ENCODE results near the gene LRIG2. TPM values are rescaled to one million over a fixed set of nuclear protein-coding genes. Genes with fewer than 3 reads are reported as not detected.

The LRIG2 gene
- total RNA-seq, 1 experiment from 2014 or later = 23.2 TPM

GRCh38 chr1:113041569-113042284, 31.3 kb upstream of the LRIG2 start:
- Histone ChIP-seq H3K18ac (ENCODE audit: insufficient read length, low read depth, low read length) (peak overlapping the region; percentile 8), H2BK12ac (ENCODE audit: insufficient read length, low read depth, low read length) (no peak overlapping the region), H2BK120ac (ENCODE audit: low read depth, low read length, poor library complexity, severe bottlenecking) (no peak overlapping the region), H3K23ac (ENCODE audit: insufficient read length, low read depth, low read length) (no peak overlapping the region), H3K9ac (ENCODE audit: extremely low read depth, insufficient read length, low read length) (no peak overlapping the region), H3K4ac (ENCODE audit: low read depth, low read length) (no peak overlapping the region), H4K20me1 (ENCODE audit: control insufficient read depth, insufficient read depth, insufficient read length) (no peaks in the 10 kb centered on the region), H3K27me3 (ENCODE audit: insufficient read depth, low read length) (no peaks in the 10 kb centered on the region), H2AFZ (ENCODE audit: low read length) (no peak overlapping the region), H3T11ph (ENCODE audit: low read length) (no peak overlapping the region), H4K91ac (ENCODE audit: insufficient read length, low read depth, low read length) (peak overlapping the region; percentile 7), H3K23me2 (ENCODE audit: insufficient read length, low read depth, low read length, poor library complexity, severe bottlenecking) (no peaks in the 10 kb centered on the region), H4K5ac (ENCODE audit: insufficient read length, low read depth, low read length) (no peak overlapping the region), H2BK20ac (ENCODE audit: low read depth, low read length, poor library complexity, severe bottlenecking) (no peak overlapping the region), H3K9me3 (ENCODE audit: control insufficient read depth, low read depth, low read length) (no peaks in the 10 kb centered on the region), H3K79me1 (ENCODE audit: insufficient read depth, low read depth, low read length, poor library complexity, severe bottlenecking) (no peaks in the 10 kb centered on the region), H2BK5ac (ENCODE audit: insufficient read length, low read length) (peak overlapping the region; percentile 9), H3K4me2 (ENCODE audit: insufficient read depth, insufficient read length, low read length) (peak overlapping the region; percentile 20), H2AK5ac (ENCODE audit: insufficient read length, low read length) (no peak overlapping the region), H3K56ac (ENCODE audit: insufficient read length, low read depth, low read length) (no peak overlapping the region), H3K27ac (ENCODE audit: insufficient read length, low read depth, low read length) (peak overlapping the region; percentile 94), H2BK15ac (ENCODE audit: low read depth, low read length) (no peak overlapping the region), H3K14ac (ENCODE audit: insufficient read depth, low read length) (no peak overlapping the region), H4K8ac (replicated peaks; ENCODE audit: insufficient read length, low read depth, low read length) (no peak overlapping the region), H3K4me1 (ENCODE audit: insufficient read depth, low read length) (peaks cover 13% of the 10 kb centered on the region), H3K79me2 (ENCODE audit: insufficient read depth, low read length) (no peaks in the 10 kb centered on the region; the same call in 1 of the 2 replicates)
- H3K9me3 Mint-ChIP-seq = no peaks in the 10 kb centered on the region
- no peak for DNase-seq
- WGBS (ENCODE audit: extremely low coverage, insufficient read length, low lambda C conversion rate) = no CpG with 5 or more reads among the region's 1 CpG
- H3K27me3 Mint-ChIP-seq (ENCODE audit: low read depth) = no peaks in the 10 kb centered on the region
- peak overlapping the region; percentile 49 to 55; a peak in 4 of 5 replicates for H3K4me3 Mint-ChIP-seq
- no peaks in the 10 kb centered on the region for H3K36me3 Mint-ChIP-seq (ENCODE audit: insufficient read depth in 1 of 3, low read depth in 3 of 3)
- TF ChIP-seq, protein P1, sequence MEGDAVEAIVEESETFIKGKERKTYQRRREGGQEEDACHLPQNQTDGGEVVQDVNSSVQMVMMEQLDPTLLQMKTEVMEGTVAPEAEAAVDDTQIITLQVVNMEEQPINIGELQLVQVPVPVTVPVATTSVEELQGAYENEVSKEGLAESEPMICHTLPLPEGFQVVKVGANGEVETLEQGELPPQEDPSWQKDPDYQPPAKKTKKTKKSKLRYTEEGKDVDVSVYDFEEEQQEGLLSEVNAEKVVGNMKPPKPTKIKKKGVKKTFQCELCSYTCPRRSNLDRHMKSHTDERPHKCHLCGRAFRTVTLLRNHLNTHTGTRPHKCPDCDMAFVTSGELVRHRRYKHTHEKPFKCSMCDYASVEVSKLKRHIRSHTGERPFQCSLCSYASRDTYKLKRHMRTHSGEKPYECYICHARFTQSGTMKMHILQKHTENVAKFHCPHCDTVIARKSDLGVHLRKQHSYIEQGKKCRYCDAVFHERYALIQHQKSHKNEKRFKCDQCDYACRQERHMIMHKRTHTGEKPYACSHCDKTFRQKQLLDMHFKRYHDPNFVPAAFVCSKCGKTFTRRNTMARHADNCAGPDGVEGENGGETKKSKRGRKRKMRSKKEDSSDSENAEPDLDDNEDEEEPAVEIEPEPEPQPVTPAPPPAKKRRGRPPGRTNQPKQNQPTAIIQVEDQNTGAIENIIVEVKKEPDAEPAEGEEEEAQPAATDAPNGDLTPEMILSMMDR (conservative IDR thresholded peaks at IDR 0.05) = no peak
- peaks cover 57 to 62% of the 10 kb centered on the region in 2 experiments for H3K4me1 Mint-ChIP-seq
- peak overlapping the region; percentile 99 to 100 (median 99) for H3K27ac Mint-ChIP-seq
